HepG2 (cell line): ENCODE measurements around the gene RPS19BP1. TPM values are rescaled to one million over a fixed set of nuclear protein-coding genes. Genes with fewer than 3 reads are reported as not detected.

Source experiments
- ARID3A ChIP-seq: IDR thresholded peaks from 2 replicates; pipeline ENCODE4 v1.6.1; 2012; ENCODE audit warnings: low read depth, low read length, improper control_type of control experiment
- CEBPB ChIP-seq: IDR thresholded peaks from 2 replicates; pipeline ENCODE4 v1.6.1; 2011; ENCODE audit warnings: low read depth, low read length, improper control_type of control experiment, borderline replicate concordance
- GPN1 ChIP-seq: sonication (generic); formaldehyde crosslinking; IDR thresholded peaks from 2 replicates; pipeline ENCODE4 v1.5.1; 2020; ENCODE audit warnings: missing genetic modification reagents, borderline replicate concordance
- HOXA7 ChIP-seq: sonication (generic); formaldehyde crosslinking; IDR thresholded peaks from 2 replicates; pipeline ENCODE4 v1.8.1; 2022; ENCODE audit warnings: mild to moderate bottlenecking, missing genetic modification reagents, moderate library complexity
- MLX ChIP-seq: IDR thresholded peaks from 2 replicates; pipeline ENCODE4 v1.6.1; 2016
- MZF1 ChIP-seq: sonication (generic); formaldehyde crosslinking; IDR thresholded peaks from 2 replicates; pipeline ENCODE4 v1.8.1; 2023; ENCODE audit warnings: mild to moderate bottlenecking, missing genetic modification reagents, borderline replicate concordance
- PHF20 ChIP-seq: sonication (generic); formaldehyde crosslinking; IDR thresholded peaks from 2 replicates; pipeline ENCODE4 v1.5.0; 2020; ENCODE audit warnings: mild to moderate bottlenecking, missing genetic modification reagents
- RAD21 ChIP-seq: fragments of 450-650 bp; formaldehyde crosslinking; IDR thresholded peaks from 2 replicates; pipeline ENCODE4 v1.5.0; 2020; ENCODE audit warnings: mild to moderate bottlenecking
- RAD51 ChIP-seq: fragments of 450-650 bp; IDR thresholded peaks from 2 replicates; pipeline ENCODE4 v1.6.1; 2016; ENCODE audit warnings: borderline replicate concordance
- RBFOX2 ChIP-seq: fragments of 200-400 bp; formaldehyde crosslinking; IDR thresholded peaks from 2 replicates; pipeline ENCODE4 v1.6.1; 2017; ENCODE audit warnings: low read depth, mild to moderate bottlenecking, low read length
- RELA ChIP-seq: sonication (generic); formaldehyde crosslinking; IDR thresholded peaks from 2 replicates; pipeline ENCODE4 v1.4.0; 2020; ENCODE audit warnings: missing genetic modification reagents
- SRF ChIP-seq: IDR thresholded peaks from 2 replicates; pipeline ENCODE4 v1.6.1; 2011; ENCODE audit warnings: mild to moderate bottlenecking, low read depth, low read length, moderate library complexity
- STAG1 ChIP-seq: sonication (generic); formaldehyde crosslinking; IDR thresholded peaks from 2 replicates; pipeline ENCODE4 v1.4.0; 2020; ENCODE audit warnings: missing genetic modification reagents
- TEAD3 ChIP-seq: optimal IDR thresholded peaks from 2 replicates; pipeline ENCODE3; 2016; ENCODE audit warnings: borderline replicate concordance
- XRCC5 ChIP-seq: fragments of 200-400 bp; formaldehyde crosslinking; optimal IDR thresholded peaks from 2 replicates; pipeline ENCODE3; 2017; ENCODE audit warnings: mild to moderate bottlenecking, low read length
- ZBTB20 ChIP-seq: sonication (generic); formaldehyde crosslinking; IDR thresholded peaks from 2 replicates; pipeline ENCODE4 v1.8.1; 2023; ENCODE audit warnings: missing genetic modification reagents, low read depth, mild to moderate bottlenecking, borderline replicate concordance
- ZFP62 ChIP-seq: sonication (generic); formaldehyde crosslinking; IDR thresholded peaks from 2 replicates; pipeline ENCODE4 v1.4.0; 2020; ENCODE audit warnings: missing genetic modification reagents
- ZNF17 ChIP-seq: sonication (generic); formaldehyde crosslinking; IDR thresholded peaks from 2 replicates; pipeline ENCODE4 v1.5.0; 2020; ENCODE audit warnings: mild to moderate bottlenecking, missing genetic modification reagents
- ZNF3 ChIP-seq: IDR thresholded peaks from 2 replicates; pipeline ENCODE4 v1.7.0; 2017; ENCODE audit warnings: inconsistent platforms
- ZNF33A ChIP-seq: sonication (generic); formaldehyde crosslinking; IDR thresholded peaks from 2 replicates; pipeline ENCODE4 v1.5.1; 2020; ENCODE audit warnings: missing genetic modification reagents, mild to moderate bottlenecking, moderate library complexity, borderline replicate concordance
- ZNF44 ChIP-seq: sonication (generic); formaldehyde crosslinking; IDR thresholded peaks from 2 replicates; pipeline ENCODE4 v1.5.1; 2020; ENCODE audit warnings: mild to moderate bottlenecking, missing genetic modification reagents
- ZNF441 ChIP-seq: sonication (generic); formaldehyde crosslinking; IDR thresholded peaks from 2 replicates; pipeline ENCODE4 v1.7.0; 2021; ENCODE audit warnings: missing genetic modification reagents, borderline replicate concordance
- ZNF816 ChIP-seq: sonication (generic); formaldehyde crosslinking; IDR thresholded peaks from 2 replicates; pipeline ENCODE4 v1.8.0; 2022; ENCODE audit warnings: missing genetic modification reagents, mild to moderate bottlenecking, borderline replicate concordance
- ZSCAN21 ChIP-seq: sonication (generic); formaldehyde crosslinking; IDR thresholded peaks from 2 replicates; pipeline ENCODE4 v1.8.0; 2022; ENCODE audit warnings: mild to moderate bottlenecking, missing genetic modification reagents, moderate library complexity, borderline replicate concordance
- polyA plus RNA-seq, 8 experiments: library from polyadenylated mRNA; depleted of rRNA in 3 of 8; stranded (reverse) in 7 of 8; unstranded in 1 of 8; fragments of >200 nt; fragmentation: Illumina TruSeq in 4 of 8; extraction: Trizol in 4 of 8; gene quantifications; 2 replicates each; pipeline versions ENCODE4 v1.2.1 to v1.2.3, GENCODE V29; 2011 to 2016; ENCODE audit warnings: low read depth in 4 of 8, missing spikeins in 1 of 8, mixed read lengths in 1 of 8; ENCODE audit not compliant: insufficient read depth in 1 of 8
- total RNA-seq, 5 experiments: library from RNA; depleted of rRNA; stranded (reverse); fragments of >200 nt; fragmentation: Illumina TruSeq; extraction: Trizol; gene quantifications; 2 replicates each; pipeline ENCODE4 v1.2.3, GENCODE V29; 2016; ENCODE audit warnings: low read depth in 1 of 5
- TF ChIP-seq, protein P1 (sequence below): sonication (generic); formaldehyde crosslinking; IDR thresholded peaks from 2 replicates; pipeline ENCODE4 v1.9.0; 2022; ENCODE audit warnings: low read depth, missing genetic modification reagents
- TF ChIP-seq, protein P2 (sequence below): sonication (generic); formaldehyde crosslinking; IDR thresholded peaks from 2 replicates; pipeline ENCODE4 v1.5.0; 2020; ENCODE audit warnings: mild to moderate bottlenecking, missing genetic modification reagents, moderate library complexity

Gene RPS19BP1
- total and polyA plus RNA-seq, 2 of the 13 experiments (the other 11 are each of a cell fraction or from before 2014, with no cell fraction given) = 44.3 to 81.3 TPM

DNA sequence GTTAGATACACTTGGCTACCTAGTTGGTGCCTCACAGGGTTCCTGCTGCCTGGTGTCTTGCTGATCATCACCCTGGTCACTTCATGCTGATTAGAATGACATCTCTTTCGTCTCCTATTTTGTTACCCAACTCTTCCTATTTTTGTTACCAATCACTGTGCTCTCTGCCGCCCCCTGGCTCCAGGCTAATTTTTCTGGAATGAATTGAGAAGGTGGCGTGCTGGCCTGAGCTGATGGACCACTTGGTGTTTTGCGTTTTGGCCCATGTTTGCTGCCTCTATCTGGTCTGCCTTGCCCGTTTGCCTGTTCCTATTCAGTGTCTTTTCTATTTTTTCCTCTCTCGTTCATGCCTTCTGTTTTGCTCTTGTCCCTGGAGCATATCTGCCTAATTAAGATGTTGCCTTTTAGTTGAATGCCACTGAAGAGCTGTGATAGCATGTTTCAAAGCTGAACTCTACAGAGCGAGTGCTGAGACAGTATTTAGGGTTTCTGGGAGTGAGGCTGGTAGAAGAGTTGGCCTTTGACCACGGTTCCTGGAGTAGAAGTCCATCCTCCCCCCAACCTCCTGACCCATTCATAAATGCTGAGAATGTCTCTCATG lies 18.1 kb downstream of the RPS19BP1 start (continued):
- TF ChIP-seq HOXA7 (CRISPR knock-in tag) (no peak), RAD21 (CRISPR knock-in tag) (peak; percentile 28; the same call in 1 of the 2 replicates), XRCC5 (peak; percentile 59), ZNF33A (no peak), RBFOX2 (0 out of 2 replicates have a peak, but pooled peaks have one; percentile 13), ARID3A (no peak), ZSCAN21 (CRISPR knock-in tag) (no peak), TEAD3 (CRISPR knock-in tag) (peak; percentile 8), ZFP62 (CRISPR knock-in tag) (no peak), STAG1 (CRISPR knock-in tag) (peak; percentile 49), MLX (CRISPR knock-in tag) (no peak), MZF1 (CRISPR knock-in tag) (no peak), CEBPB (peak; percentile 52; the same call in 1 of the 2 replicates), ZNF816 (no peak), ZNF441 (CRISPR knock-in tag) (no peak), GPN1 (no peak), ZNF3 (no peak), ZNF17 (CRISPR knock-in tag) (no peak), ZNF44 (CRISPR knock-in tag) (no peak), RAD51 (no peak), ZBTB20 (CRISPR knock-in tag) (no peak), SRF (no peak), PHF20 (CRISPR knock-in tag) (no peak), RELA (CRISPR knock-in tag) (no peak)
- TF ChIP-seq, protein P1, sequence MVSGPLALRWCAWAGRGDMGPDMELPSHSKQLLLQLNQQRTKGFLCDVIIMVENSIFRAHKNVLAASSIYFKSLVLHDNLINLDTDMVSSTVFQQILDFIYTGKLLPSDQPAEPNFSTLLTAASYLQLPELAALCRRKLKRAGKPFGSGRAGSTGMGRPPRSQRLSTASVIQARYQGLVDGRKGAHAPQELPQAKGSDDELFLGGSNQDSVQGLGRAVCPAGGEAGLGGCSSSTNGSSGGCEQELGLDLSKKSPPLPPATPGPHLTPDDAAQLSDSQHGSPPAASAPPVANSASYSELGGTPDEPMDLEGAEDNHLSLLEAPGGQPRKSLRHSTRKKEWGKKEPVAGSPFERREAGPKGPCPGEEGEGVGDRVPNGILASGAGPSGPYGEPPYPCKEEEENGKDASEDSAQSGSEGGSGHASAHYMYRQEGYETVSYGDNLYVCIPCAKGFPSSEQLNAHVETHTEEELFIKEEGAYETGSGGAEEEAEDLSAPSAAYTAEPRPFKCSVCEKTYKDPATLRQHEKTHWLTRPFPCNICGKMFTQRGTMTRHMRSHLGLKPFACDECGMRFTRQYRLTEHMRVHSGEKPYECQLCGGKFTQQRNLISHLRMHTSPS = no peak
- TF ChIP-seq, protein P2, sequence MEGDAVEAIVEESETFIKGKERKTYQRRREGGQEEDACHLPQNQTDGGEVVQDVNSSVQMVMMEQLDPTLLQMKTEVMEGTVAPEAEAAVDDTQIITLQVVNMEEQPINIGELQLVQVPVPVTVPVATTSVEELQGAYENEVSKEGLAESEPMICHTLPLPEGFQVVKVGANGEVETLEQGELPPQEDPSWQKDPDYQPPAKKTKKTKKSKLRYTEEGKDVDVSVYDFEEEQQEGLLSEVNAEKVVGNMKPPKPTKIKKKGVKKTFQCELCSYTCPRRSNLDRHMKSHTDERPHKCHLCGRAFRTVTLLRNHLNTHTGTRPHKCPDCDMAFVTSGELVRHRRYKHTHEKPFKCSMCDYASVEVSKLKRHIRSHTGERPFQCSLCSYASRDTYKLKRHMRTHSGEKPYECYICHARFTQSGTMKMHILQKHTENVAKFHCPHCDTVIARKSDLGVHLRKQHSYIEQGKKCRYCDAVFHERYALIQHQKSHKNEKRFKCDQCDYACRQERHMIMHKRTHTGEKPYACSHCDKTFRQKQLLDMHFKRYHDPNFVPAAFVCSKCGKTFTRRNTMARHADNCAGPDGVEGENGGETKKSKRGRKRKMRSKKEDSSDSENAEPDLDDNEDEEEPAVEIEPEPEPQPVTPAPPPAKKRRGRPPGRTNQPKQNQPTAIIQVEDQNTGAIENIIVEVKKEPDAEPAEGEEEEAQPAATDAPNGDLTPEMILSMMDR = peak; percentile 68
